ENCODE data around the gene ADAMTSL5. TPM values are rescaled to one million over a fixed set of nuclear protein-coding genes. Genes with fewer than 3 reads are reported as not detected.

ADAMTSL5 gene
- total and polyA plus RNA-seq, 2 of the 13 experiments (the other 11 are each of a cell fraction or from before 2014, with no cell fraction given), result 0.60 to 2.7 TPM

GRCh38 chr19:1491114-1491848 is 21.5 kb downstream of the ADAMTSL5 start, which contains the start of gene REEP6 (continued):
- no peak for TF ChIP-seq PRDM4 (CRISPR knock-in tag; IDR thresholded peaks at IDR 0.05; ENCODE audit: borderline replicate concordance)
- peak; percentile 72 for TF ChIP-seq AGO2 (optimal IDR thresholded peaks at IDR 0.05; ENCODE audit: low read depth, low read length)
- TF ChIP-seq FOXO4 (CRISPR knock-in tag; conservative IDR thresholded peaks at IDR 0.05), result no peak
- TF ChIP-seq ZNF282 (IDR thresholded peaks at IDR 0.05; ENCODE audit: partially characterized antibody), result no peak
- no peak for TF ChIP-seq IRF1 (CRISPR knock-in tag; IDR thresholded peaks at IDR 0.05; ENCODE audit: low read depth)
- TF ChIP-seq ZNF232 (CRISPR knock-in tag; IDR thresholded peaks at IDR 0.05; ENCODE audit: borderline replicate concordance), result no peak
- no peak for TF ChIP-seq ZNF101 (CRISPR knock-in tag; IDR thresholded peaks at IDR 0.05; ENCODE audit: borderline replicate concordance, low read depth)
- TF ChIP-seq ZFP36 (IDR thresholded peaks at IDR 0.05; ENCODE audit: borderline replicate concordance, low read depth, low read length, partially characterized antibody), result no peak
- TF ChIP-seq ZNF761 (CRISPR knock-in tag; conservative IDR thresholded peaks at IDR 0.05), result no peak
- no peak for TF ChIP-seq NBN (conservative IDR thresholded peaks at IDR 0.05)
- no peak for TF ChIP-seq ZNF264 (CRISPR knock-in tag; IDR thresholded peaks at IDR 0.05)
- no peak for TF ChIP-seq KDM3A (CRISPR knock-in tag; IDR thresholded peaks at IDR 0.05; ENCODE audit: low read depth)
- TF ChIP-seq MIXL1 (CRISPR knock-in tag; IDR thresholded peaks at IDR 0.05), result no peak
- TF ChIP-seq NAIF1 (CRISPR knock-in tag; IDR thresholded peaks at IDR 0.05; ENCODE audit: borderline replicate concordance), result no peak
- TF ChIP-seq ZNF143 (CRISPR knock-in tag; IDR thresholded peaks at IDR 0.05), result peak; percentile 15
- TF ChIP-seq HDAC2 (CRISPR knock-in tag; IDR thresholded peaks at IDR 0.05), result no peak
- no peak; the same call in 1 of the 2 replicates for TF ChIP-seq NR2C2 (CRISPR knock-in tag; IDR thresholded peaks at IDR 0.05; ENCODE audit: borderline replicate concordance)
- no peak for TF ChIP-seq GATAD2A (CRISPR knock-in tag; IDR thresholded peaks at IDR 0.05)
- TF ChIP-seq KAT8 (CRISPR knock-in tag; IDR thresholded peaks at IDR 0.05), result peak; percentile 11; the same call in 1 of the 2 replicates
- TF ChIP-seq BRF2 (CRISPR knock-in tag; IDR thresholded peaks at IDR 0.05), result no peak
- peak; percentile 65 for TF ChIP-seq SALL1 (CRISPR knock-in tag; IDR thresholded peaks at IDR 0.05)
- no peak for TF ChIP-seq ZNF713 (CRISPR knock-in tag; IDR thresholded peaks at IDR 0.05)
- TF ChIP-seq KLF12 (CRISPR knock-in tag; IDR thresholded peaks at IDR 0.05; ENCODE audit: borderline replicate concordance), result no peak; the same call in 1 of the 2 replicates
- peak; percentile 44; the same call in 1 of the 2 replicates for TF ChIP-seq IRF2 (CRISPR knock-in tag; IDR thresholded peaks at IDR 0.05)
- TF ChIP-seq ONECUT2 (CRISPR knock-in tag; IDR thresholded peaks at IDR 0.05), result no peak
- TF ChIP-seq FOXP1 (IDR thresholded peaks at IDR 0.05), result no peak
- TF ChIP-seq FOXP1 (CRISPR knock-in tag; IDR thresholded peaks at IDR 0.05), result no peak
- peak; percentile 60; the same call in 1 of the 2 replicates for TF ChIP-seq ZNF547 (CRISPR knock-in tag; IDR thresholded peaks at IDR 0.05)

Measured in HepG2 (cell line).